ENCODE data around the gene GIT2. TPM values are rescaled to one million over a fixed set of nuclear protein-coding genes. Genes with fewer than 3 reads are reported as not detected.

Gene GIT2
- total and polyA plus RNA-seq, 12 donors, result 24.3 to 80.9 (median 56.0) TPM

DNA sequence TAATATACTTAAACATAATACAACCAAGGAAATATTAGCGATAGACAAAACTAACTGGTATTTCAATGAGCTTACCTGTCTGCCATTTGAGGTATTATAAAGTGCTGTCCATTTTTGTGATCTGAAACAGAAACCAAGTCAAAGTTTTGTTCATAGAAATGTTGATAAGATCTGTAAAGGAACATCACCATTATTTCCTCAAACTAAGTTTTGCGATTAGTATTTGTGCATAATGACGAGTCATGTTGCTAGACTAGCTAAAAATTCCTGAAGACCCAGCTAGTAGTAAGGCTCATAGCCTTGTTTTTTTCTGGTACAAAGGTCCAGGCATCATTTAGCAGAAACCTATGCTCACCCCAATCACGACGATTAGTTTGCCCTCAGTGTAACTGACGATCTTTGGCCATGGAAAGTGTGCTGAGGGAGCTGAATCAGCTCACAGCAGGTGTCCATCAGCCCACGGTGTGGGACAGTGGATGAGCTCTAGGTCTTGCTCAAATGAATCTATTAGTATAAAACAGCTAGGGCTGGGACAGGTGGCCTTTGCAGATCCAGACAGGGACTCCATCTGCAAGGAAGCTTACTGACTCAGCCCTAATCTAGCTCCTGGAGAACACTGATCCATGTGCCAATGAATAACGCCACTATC, 28.7 kb downstream of the GIT2 start:
- peaks cover 0 to 74% of the 10 kb centered on the region in 2 donors for H3K36me3 ChIP-seq (replicated peaks in 1 of 2)
- H3K27ac ChIP-seq, result no peak overlapping the region
- no peaks in the 10 kb centered on the region for H3K27me3 ChIP-seq
- DNase-seq, result peak in 1 of 7 donors; percentile 18
- intact Hi-C loops (cut with DNase I), result no loop called here
- 85 to 88% (median 87%) methylated on average over 8 of the region's 8 CpGs for WGBS, 4 donors
- TF ChIP-seq, protein P1, sequence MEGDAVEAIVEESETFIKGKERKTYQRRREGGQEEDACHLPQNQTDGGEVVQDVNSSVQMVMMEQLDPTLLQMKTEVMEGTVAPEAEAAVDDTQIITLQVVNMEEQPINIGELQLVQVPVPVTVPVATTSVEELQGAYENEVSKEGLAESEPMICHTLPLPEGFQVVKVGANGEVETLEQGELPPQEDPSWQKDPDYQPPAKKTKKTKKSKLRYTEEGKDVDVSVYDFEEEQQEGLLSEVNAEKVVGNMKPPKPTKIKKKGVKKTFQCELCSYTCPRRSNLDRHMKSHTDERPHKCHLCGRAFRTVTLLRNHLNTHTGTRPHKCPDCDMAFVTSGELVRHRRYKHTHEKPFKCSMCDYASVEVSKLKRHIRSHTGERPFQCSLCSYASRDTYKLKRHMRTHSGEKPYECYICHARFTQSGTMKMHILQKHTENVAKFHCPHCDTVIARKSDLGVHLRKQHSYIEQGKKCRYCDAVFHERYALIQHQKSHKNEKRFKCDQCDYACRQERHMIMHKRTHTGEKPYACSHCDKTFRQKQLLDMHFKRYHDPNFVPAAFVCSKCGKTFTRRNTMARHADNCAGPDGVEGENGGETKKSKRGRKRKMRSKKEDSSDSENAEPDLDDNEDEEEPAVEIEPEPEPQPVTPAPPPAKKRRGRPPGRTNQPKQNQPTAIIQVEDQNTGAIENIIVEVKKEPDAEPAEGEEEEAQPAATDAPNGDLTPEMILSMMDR (IDR thresholded peaks at IDR 0.05), result no peak
- no peak for TF ChIP-seq POLR2A (IDR thresholded peaks at IDR 0.05)
- H3K9me3 ChIP-seq (replicated peaks in 1 of 3), result no peaks in the 10 kb centered on the region
- no peak overlapping the region for H3K4me3 ChIP-seq
- H3K4me1 ChIP-seq (replicated peaks in 1 of 2), result peaks cover 2 to 10% of the 10 kb centered on the region in 2 donors

GRCh38 chr12:109966546-109966945, 29.6 kb downstream of the GIT2 start:
- DNase-seq, result no peak
- intact Hi-C loops (cut with DNase I), result no loop called here
- TF ChIP-seq, protein P1 (IDR thresholded peaks at IDR 0.05), result no peak
- no peak for TF ChIP-seq POLR2A (IDR thresholded peaks at IDR 0.05)
- H3K4me1 ChIP-seq (replicated peaks in 1 of 2), result peaks cover 5 to 19% of the 10 kb centered on the region in 2 donors
- H3K27me3 ChIP-seq, result no peaks in the 10 kb centered on the region
- H3K4me3 ChIP-seq, result no peak overlapping the region
- H3K9me3 ChIP-seq (replicated peaks in 1 of 3), result no peaks in the 10 kb centered on the region
- peaks cover 0 to 74% of the 10 kb centered on the region in 2 donors for H3K36me3 ChIP-seq (replicated peaks in 1 of 2)
- WGBS, 4 donors, result 92 to 97% (median 94%) methylated on average over 4 of the region's 4 CpGs
- H3K27ac ChIP-seq, result no peak overlapping the region

GRCh38 chr12:109963743-109964429, 32.3 kb downstream of the GIT2 start:
- peak overlapping the region in 3 of 5 donors; percentile 31 to 43 (median 36) for H3K27ac ChIP-seq
- H3K9me3 ChIP-seq (replicated peaks in 1 of 3), result no peaks in the 10 kb centered on the region
- TF ChIP-seq POLR2A (IDR thresholded peaks at IDR 0.05), result no peak
- TF ChIP-seq, protein P1 (IDR thresholded peaks at IDR 0.05), result no peak
- intact Hi-C loops (cut with DNase I), result no loop called here
- H3K4me1 ChIP-seq (replicated peaks in 1 of 2), result peaks cover 5 to 19% of the 10 kb centered on the region in 2 donors
- 38 to 59% (median 47%) methylated on average over 4 of the region's 4 CpGs for WGBS, 4 donors
- H3K4me3 ChIP-seq, result no peak overlapping the region
- H3K36me3 ChIP-seq (replicated peaks in 1 of 2), result peaks cover 0 to 77% of the 10 kb centered on the region in 2 donors
- peak; percentile 33 to 76 (median 73) for DNase-seq
- no peaks in the 10 kb centered on the region for H3K27me3 ChIP-seq

GRCh38 chr12:109963330-109963729, 32.8 kb downstream of the GIT2 start:
- peaks cover 0 to 77% of the 10 kb centered on the region in 2 donors for H3K36me3 ChIP-seq (replicated peaks in 1 of 2)
- no peak for DNase-seq
- H3K27me3 ChIP-seq, result no peaks in the 10 kb centered on the region
- H3K4me3 ChIP-seq, result no peak overlapping the region
- H3K27ac ChIP-seq, result peak overlapping the region in 2 of 5 donors; percentile 43 to 44
- no peaks in the 10 kb centered on the region for H3K9me3 ChIP-seq (replicated peaks in 1 of 3)
- TF ChIP-seq, protein P1 (IDR thresholded peaks at IDR 0.05), result no peak
- TF ChIP-seq POLR2A (IDR thresholded peaks at IDR 0.05), result no peak
- WGBS, 4 donors, result 86 to 100% (median 94%) methylated on average over 1 of the region's 1 CpG
- intact Hi-C loops (cut with DNase I), result no loop called here
- peaks cover 5 to 19% of the 10 kb centered on the region in 2 donors for H3K4me1 ChIP-seq (replicated peaks in 1 of 2)

Data from adrenal gland (tissue), 12 donors.